Measurements from ENCODE around the gene SUMO4. TPM values are rescaled to one million over a fixed set of nuclear protein-coding genes. Genes with fewer than 3 reads are reported as not detected.

SUMO4 gene
- total RNA-seq (2014; rRNA removed; shearing (Covaris generic); ENCODE audit: low replicate concordance): not detected in 2 replicates

DNA sequence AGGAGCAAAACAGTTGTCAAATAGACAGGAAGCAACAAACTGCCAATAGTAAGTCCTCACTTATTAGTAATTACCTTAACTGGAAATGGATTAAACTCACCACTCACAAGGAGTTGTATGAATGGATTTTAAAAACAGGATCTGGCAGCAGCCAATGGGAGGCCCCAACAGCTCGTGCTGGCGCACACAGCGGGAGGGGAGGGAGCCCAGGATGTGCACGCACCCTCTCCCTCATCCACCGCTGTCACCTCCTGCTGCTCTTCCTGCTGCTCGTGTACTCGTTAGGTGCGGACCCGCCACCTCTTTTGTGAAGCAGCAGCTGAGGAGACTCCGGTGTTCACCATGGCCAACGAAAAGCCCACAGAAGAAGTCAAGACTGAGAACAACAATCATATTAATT lies at the start of gene SUMO4:
TSS of gene SUMO4 (plus strand) at position 213 of the 400 bp plus-strand sequence. CDS start at position 343, 130 bp downstream.
- in situ Hi-C loops (cut with HindIII; ENCODE audit: low pct_unique_long_range_greater_than_20kb, low sequenced_read_pairs): no loop called here
- DNase-seq (ENCODE audit: low read depth): no peak

GRCh38 chr6:149354009-149354408 lies 46.1 kb upstream of the SUMO4 start:
- in situ Hi-C loops (cut with HindIII; ENCODE audit: low pct_unique_long_range_greater_than_20kb, low sequenced_read_pairs): no loop called here
- DNase-seq (ENCODE audit: low read depth): no peak

- DNase-seq (ENCODE audit: low read depth): no peak
- in situ Hi-C loops (cut with HindIII; ENCODE audit: low pct_unique_long_range_greater_than_20kb, low sequenced_read_pairs): no loop called here
Observed at GRCh38 chr6:149356081-149356750, 43.8 kb upstream of the SUMO4 start.

GRCh38 chr6:149357726-149358538 lies 42.1 kb upstream of the SUMO4 start:
- DNase-seq (ENCODE audit: low read depth): no peak
- in situ Hi-C loops (cut with HindIII; ENCODE audit: low pct_unique_long_range_greater_than_20kb, low sequenced_read_pairs): no loop called here

DNA sequence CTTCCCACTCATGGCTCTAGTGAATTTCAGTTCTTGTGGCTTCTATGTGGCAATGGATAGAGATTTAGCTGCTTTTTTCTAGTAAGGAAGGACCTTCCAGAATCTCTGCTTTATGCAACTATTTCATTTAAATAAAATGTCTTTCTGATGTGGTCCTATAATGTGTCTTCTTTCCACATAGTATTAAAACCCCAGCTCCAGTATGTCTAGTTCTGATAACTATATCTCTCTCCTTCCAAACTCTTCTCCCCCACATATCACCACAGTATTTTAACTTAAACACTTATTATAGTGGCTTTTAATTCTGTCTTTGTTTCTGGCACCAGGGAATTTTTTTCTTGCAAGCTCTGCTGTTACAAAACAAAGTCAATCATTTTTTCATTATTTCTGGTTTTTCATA lies 40.6 kb upstream of the SUMO4 start:
- no peak for DNase-seq (ENCODE audit: low read depth)
- in situ Hi-C loops (cut with HindIII; ENCODE audit: low pct_unique_long_range_greater_than_20kb, low sequenced_read_pairs): no loop called here

- no peak for DNase-seq (ENCODE audit: low read depth)
- in situ Hi-C loops (cut with HindIII; ENCODE audit: low pct_unique_long_range_greater_than_20kb, low sequenced_read_pairs): no loop called here
Observed at GRCh38 chr6:149360536-149360935, 39.5 kb upstream of the SUMO4 start.

DNA sequence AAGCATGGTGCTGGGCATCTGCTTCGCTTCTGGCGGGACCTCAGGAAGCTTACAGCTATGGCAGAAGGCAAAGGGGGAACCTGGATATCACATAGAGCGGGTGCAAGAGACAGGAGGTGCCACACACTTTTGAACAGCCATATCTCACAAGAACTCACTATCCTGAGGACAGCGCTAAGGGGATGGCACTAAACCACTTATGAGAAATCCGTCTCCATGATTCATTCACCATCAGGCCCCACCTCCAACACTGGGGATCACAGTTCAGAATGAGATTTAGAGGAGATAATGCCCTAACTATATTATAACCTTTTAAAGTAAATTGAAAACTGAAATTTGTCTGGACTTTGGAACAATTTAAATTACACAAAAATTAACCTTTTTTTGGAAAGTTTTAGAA lies 37.8 kb upstream of the SUMO4 start:
- in situ Hi-C loops (cut with HindIII; ENCODE audit: low pct_unique_long_range_greater_than_20kb, low sequenced_read_pairs): no loop called here
- DNase-seq (ENCODE audit: low read depth): no peak

GRCh38 chr6:149363154-149363553 lies 36.9 kb upstream of the SUMO4 start:
- no peak for DNase-seq (ENCODE audit: low read depth)
- in situ Hi-C loops (cut with HindIII; ENCODE audit: low pct_unique_long_range_greater_than_20kb, low sequenced_read_pairs): no loop called here

GRCh38 chr6:149364557-149364956 lies 35.5 kb upstream of the SUMO4 start:
- in situ Hi-C loops (cut with HindIII; ENCODE audit: low pct_unique_long_range_greater_than_20kb, low sequenced_read_pairs): no loop called here
- no peak for DNase-seq (ENCODE audit: low read depth)

GRCh38 chr6:149365197-149365596 lies 34.9 kb upstream of the SUMO4 start:
- in situ Hi-C loops (cut with HindIII; ENCODE audit: low pct_unique_long_range_greater_than_20kb, low sequenced_read_pairs): no loop called here

DNA sequence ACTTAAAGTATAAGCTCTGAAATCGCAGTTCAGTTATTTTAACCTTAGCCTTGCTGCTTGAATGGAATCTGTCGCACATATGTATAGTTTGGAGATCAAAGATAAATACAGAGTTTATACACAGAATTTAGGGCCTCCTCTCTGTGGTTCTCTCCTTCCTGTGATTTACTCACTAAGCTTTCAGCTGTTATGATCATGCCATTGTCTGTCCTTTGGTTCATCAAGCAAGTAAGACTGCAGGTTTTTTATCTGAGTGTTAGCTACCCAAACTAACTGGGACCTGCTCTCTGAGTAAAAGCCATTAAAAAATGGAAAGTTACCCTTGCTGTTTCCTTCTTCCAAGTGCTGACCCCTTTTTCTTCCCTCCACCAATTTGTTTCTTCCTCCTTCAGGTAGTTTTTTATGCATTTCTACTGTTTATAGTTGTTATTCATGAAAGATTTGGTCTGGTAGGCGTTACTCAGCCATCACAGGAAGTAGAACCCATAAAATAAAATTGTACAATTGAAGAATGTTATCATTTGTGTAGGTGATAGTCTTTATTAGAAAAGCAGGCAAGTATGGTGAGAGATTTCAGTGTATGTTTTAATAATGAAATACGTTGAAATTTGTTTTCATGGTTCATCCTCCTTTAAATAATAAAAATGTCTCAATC lies 33.7 kb upstream of the SUMO4 start:
- in situ Hi-C loops (cut with HindIII; ENCODE audit: low pct_unique_long_range_greater_than_20kb, low sequenced_read_pairs): no loop called here
- no peak for DNase-seq (ENCODE audit: low read depth)

More at GRCh38 chr6:149365197-149365596, 34.9 kb upstream of the SUMO4 start:
- no peak for DNase-seq (ENCODE audit: low read depth)

DNA sequence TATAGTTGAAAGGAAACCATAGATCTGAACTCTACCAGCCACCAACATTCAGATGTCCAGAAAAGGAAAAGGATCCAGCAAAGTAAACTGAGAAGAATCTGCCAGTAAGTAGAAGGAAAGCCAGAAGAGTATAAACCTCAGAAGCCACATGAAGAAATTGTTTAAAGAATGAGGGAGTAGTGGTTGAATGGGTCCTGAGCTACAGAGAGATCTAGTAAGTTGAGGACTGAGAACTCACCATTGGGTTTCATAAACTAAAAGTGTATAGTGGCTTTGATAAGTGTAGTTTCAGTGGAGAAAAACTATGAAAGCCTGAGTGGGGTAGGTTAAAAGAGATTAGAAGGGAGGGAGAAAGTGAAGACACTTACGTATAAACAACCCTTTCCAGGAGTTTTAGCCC lies 32.0 kb upstream of the SUMO4 start:
- in situ Hi-C loops (cut with HindIII; ENCODE audit: low pct_unique_long_range_greater_than_20kb, low sequenced_read_pairs): no loop called here
- no peak for DNase-seq (ENCODE audit: low read depth)

DNA sequence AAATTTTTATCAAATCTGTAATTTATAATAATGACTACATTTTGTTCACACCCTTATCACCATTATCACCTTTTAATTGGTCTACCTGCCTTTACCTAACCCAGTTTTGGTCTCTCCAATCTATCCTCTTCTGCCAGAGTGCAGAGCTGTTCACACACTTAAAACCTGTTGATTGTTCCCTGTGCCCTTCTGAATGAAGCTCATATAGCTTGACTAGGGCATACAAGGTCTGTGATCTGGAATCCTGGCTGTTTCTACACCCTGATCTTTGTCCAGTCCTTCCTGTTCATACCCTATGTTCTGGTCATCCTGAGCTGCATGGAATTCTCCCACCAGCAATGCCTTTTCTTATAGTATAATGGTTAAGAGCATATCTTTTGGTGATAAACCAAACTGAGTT lies 28.9 kb upstream of the SUMO4 start:
- in situ Hi-C loops (cut with HindIII; ENCODE audit: low pct_unique_long_range_greater_than_20kb, low sequenced_read_pairs): no loop called here
- no peak for DNase-seq (ENCODE audit: low read depth)

- DNase-seq (ENCODE audit: low read depth): no peak
- in situ Hi-C loops (cut with HindIII; ENCODE audit: low pct_unique_long_range_greater_than_20kb, low sequenced_read_pairs): no loop called here
Observed at GRCh38 chr6:149372062-149372461, 28.0 kb upstream of the SUMO4 start.

GRCh38 chr6:149373511-149373910 lies 26.6 kb upstream of the SUMO4 start:
- in situ Hi-C loops (cut with HindIII; ENCODE audit: low pct_unique_long_range_greater_than_20kb, low sequenced_read_pairs): no loop called here
- DNase-seq (ENCODE audit: low read depth): no peak

- in situ Hi-C loops (cut with HindIII; ENCODE audit: low pct_unique_long_range_greater_than_20kb, low sequenced_read_pairs): no loop called here
- DNase-seq (ENCODE audit: low read depth): no peak
Observed at GRCh38 chr6:149379977-149380376, 20.1 kb upstream of the SUMO4 start.

- in situ Hi-C loops (cut with HindIII; ENCODE audit: low pct_unique_long_range_greater_than_20kb, low sequenced_read_pairs): no loop called here
- no peak for DNase-seq (ENCODE audit: low read depth)
Observed at GRCh38 chr6:149380523-149380922, 19.5 kb upstream of the SUMO4 start.

DNA sequence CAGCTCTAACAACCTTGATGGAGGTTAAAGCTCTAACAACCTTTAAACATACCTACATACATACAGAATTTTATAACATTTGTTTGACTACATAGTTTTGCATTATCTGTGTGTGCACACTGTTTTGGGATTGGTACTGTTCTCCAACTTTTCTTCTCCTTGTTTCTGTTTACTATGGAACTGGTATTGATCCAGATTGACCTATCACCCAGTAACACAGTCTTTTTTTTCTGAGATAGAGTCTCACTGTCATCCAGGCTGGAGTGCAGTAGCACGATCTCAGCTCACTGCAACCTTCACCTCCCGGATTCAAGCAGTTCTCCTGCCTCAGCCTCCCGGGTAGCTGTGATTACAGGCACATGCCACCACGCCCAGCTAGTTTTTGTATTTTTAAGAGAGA lies 16.7 kb upstream of the SUMO4 start:
- DNase-seq (ENCODE audit: low read depth): no peak
- in situ Hi-C loops (cut with HindIII; ENCODE audit: low pct_unique_long_range_greater_than_20kb, low sequenced_read_pairs): no loop called here

DNA sequence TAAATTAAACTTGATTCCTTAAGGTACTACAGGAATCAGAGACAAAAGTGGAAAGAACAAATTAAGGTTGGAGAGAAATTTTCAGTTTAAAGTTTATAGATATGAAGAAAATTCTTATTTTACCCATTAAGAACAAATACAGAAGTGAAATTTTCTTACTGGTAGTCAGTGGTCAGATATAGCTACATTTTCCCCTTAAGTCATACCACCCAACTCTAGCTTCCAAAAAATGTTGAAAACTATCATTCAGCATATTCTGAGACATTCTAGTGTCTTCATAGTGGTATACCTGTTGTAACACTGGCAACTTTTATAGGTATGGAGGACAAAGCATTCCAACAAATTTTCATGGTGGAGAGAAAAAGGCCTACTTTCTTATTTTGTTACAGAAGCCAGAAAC lies 15.6 kb upstream of the SUMO4 start:
- no peak for DNase-seq (ENCODE audit: low read depth)
- in situ Hi-C loops (cut with HindIII; ENCODE audit: low pct_unique_long_range_greater_than_20kb, low sequenced_read_pairs): no loop called here
